H9 (cell line): ENCODE measurements around the gene INCENP. TPM values are rescaled to one million over a fixed set of nuclear protein-coding genes. Genes with fewer than 3 reads are reported as not detected.

Source experiments
- DNase-seq: peaks from one replicate; pipeline ENCODE4 v3.0.0-alpha.2; 2017
- H2AFZ ChIP-seq: one replicate; pipeline ENCODE4 v1.6.1; 2013; ENCODE audit warnings: mild to moderate bottlenecking, low read length, control low read depth, moderate library complexity
- H2AK5ac ChIP-seq: 2 replicates; pipeline ENCODE4 v1.6.1; 2013; ENCODE audit warnings: low read length, control low read depth, mixed read lengths; ENCODE audit not compliant: insufficient read length
- H2BK120ac ChIP-seq: one replicate; pipeline ENCODE4 v1.6.1; 2013; ENCODE audit warnings: low read depth, mild to moderate bottlenecking, low read length, control low read depth, inconsistent platforms; ENCODE audit not compliant: poor library complexity, severe bottlenecking
- H2BK12ac ChIP-seq: 2 replicates; pipeline ENCODE4 v1.6.1; 2013; ENCODE audit warnings: low read length, control low read depth, mixed read lengths, low read depth; ENCODE audit not compliant: insufficient read length
- H2BK15ac ChIP-seq: 2 replicates; pipeline ENCODE4 v1.6.1; 2013; ENCODE audit warnings: low read depth, low read length, control low read depth
- H2BK20ac ChIP-seq: one replicate; pipeline ENCODE4 v1.6.1; 2013; ENCODE audit warnings: low read depth, mild to moderate bottlenecking, low read length, control low read depth, inconsistent platforms; ENCODE audit not compliant: poor library complexity, severe bottlenecking
- H2BK5ac ChIP-seq: 2 replicates; pipeline ENCODE4 v1.6.1; 2013; ENCODE audit warnings: low read length, control low read depth, mixed read lengths; ENCODE audit not compliant: insufficient read length
- H3K14ac ChIP-seq: 2 replicates; pipeline ENCODE4 v1.6.1; 2013; ENCODE audit warnings: low read length, control low read depth; ENCODE audit not compliant: insufficient read depth
- H3K18ac ChIP-seq: 2 replicates; pipeline ENCODE4 v1.6.1; 2013; ENCODE audit warnings: low read depth, mild to moderate bottlenecking, mixed read lengths, low read length, control low read depth; ENCODE audit not compliant: insufficient read length
- H3K23ac ChIP-seq: 2 replicates; pipeline ENCODE4 v1.6.1; 2013; ENCODE audit warnings: low read length, control low read depth, mixed read lengths, low read depth; ENCODE audit not compliant: insufficient read length
- H3K23me2 ChIP-seq: 2 replicates; pipeline ENCODE4 v1.6.1; 2013; ENCODE audit warnings: low read depth, mild to moderate bottlenecking, mixed read lengths, low read length, control low read depth; ENCODE audit not compliant: insufficient read length, poor library complexity, severe bottlenecking
- H3K27ac ChIP-seq: 2 replicates; pipeline ENCODE4 v1.5.1; 2013; ENCODE audit warnings: low read length, control low read depth, mixed read lengths, low read depth; ENCODE audit not compliant: insufficient read length
- H3K27me3 ChIP-seq: 2 replicates; pipeline ENCODE4 v1.6.1; 2013; ENCODE audit warnings: low read length, control low read depth, inconsistent platforms; ENCODE audit not compliant: insufficient read depth
- H3K4ac ChIP-seq: 2 replicates; pipeline ENCODE4 v1.6.1; 2013; ENCODE audit warnings: low read depth, mild to moderate bottlenecking, control low read depth, inconsistent platforms, low read length, moderate library complexity
- H3K4me1 ChIP-seq: 2 replicates; pipeline ENCODE4 v1.6.1; 2013; ENCODE audit warnings: low read length, control low read depth, inconsistent platforms; ENCODE audit not compliant: insufficient read depth
- H3K4me2 ChIP-seq: 2 replicates; pipeline ENCODE4 v1.6.1; 2013; ENCODE audit warnings: low read length, control low read depth, mixed read lengths; ENCODE audit not compliant: insufficient read length, insufficient read depth
- H3K56ac ChIP-seq: 2 replicates; pipeline ENCODE4 v1.6.1; 2013; ENCODE audit warnings: low read depth, mild to moderate bottlenecking, mixed read lengths, low read length, control low read depth; ENCODE audit not compliant: insufficient read length
- H3K79me1 ChIP-seq: 2 replicates; pipeline ENCODE4 v1.6.1; 2013; ENCODE audit warnings: low read depth, mild to moderate bottlenecking, moderate library complexity, low read length, control low read depth, inconsistent platforms; ENCODE audit not compliant: insufficient read depth, poor library complexity, severe bottlenecking
- H3K79me2 ChIP-seq: 2 replicates; pipeline ENCODE4 v1.6.1; 2013; ENCODE audit warnings: low read length, control low read depth, inconsistent platforms; ENCODE audit not compliant: insufficient read depth
- H3K9ac ChIP-seq: 2 replicates; pipeline ENCODE4 v1.6.1; 2013; ENCODE audit warnings: low read length, control low read depth, mixed read lengths; ENCODE audit not compliant: insufficient read length; ENCODE audit errors: extremely low read depth
- H3K9me3 ChIP-seq: one replicate; pipeline ENCODE4 v1.6.1; 2013; ENCODE audit warnings: low read depth, low read length, inconsistent platforms; ENCODE audit not compliant: control insufficient read depth
- H3T11ph ChIP-seq: one replicate; pipeline ENCODE4 v1.6.1; 2013; ENCODE audit warnings: mild to moderate bottlenecking, low read length, control low read depth, inconsistent platforms
- H4K20me1 ChIP-seq: one replicate; pipeline ENCODE4 v1.6.1; 2013; ENCODE audit not compliant: control insufficient read depth, insufficient read length, insufficient read depth
- H4K5ac ChIP-seq: 2 replicates; pipeline ENCODE4 v1.6.1; 2013; ENCODE audit warnings: low read depth, mild to moderate bottlenecking, mixed read lengths, low read length, control low read depth; ENCODE audit not compliant: insufficient read length
- H4K8ac ChIP-seq: replicated peaks from 2 replicates; pipeline ENCODE4 v1.6.1; 2013; ENCODE audit warnings: low read length, control low read depth, mixed read lengths, low read depth; ENCODE audit not compliant: insufficient read length
- H4K91ac ChIP-seq: 2 replicates; pipeline ENCODE4 v1.6.1; 2013; ENCODE audit warnings: low read depth, mild to moderate bottlenecking, moderate library complexity, mixed read lengths, low read length, control low read depth; ENCODE audit not compliant: insufficient read length
- H3K27ac Mint-ChIP-seq, 3 experiments: 2 replicates in 2 of 3; 3 replicates in 1 of 3; pipeline ENCODE4 v1.8.0; 2020 to 2021; ENCODE audit warnings: mixed read lengths in 3 of 3, mild to moderate bottlenecking in 1 of 3, moderate library complexity in 1 of 3
- H3K27me3 Mint-ChIP-seq: 2 replicates; pipeline ENCODE4 v1.8.0; 2021; ENCODE audit warnings: low read depth, mild to moderate bottlenecking, moderate library complexity, mixed read lengths
- H3K36me3 Mint-ChIP-seq, 3 experiments: 2 replicates in 2 of 3; 3 replicates in 1 of 3; pipeline ENCODE4 v1.8.0; 2020 to 2021; ENCODE audit warnings: low read depth in 3 of 3, mixed read lengths in 3 of 3; ENCODE audit not compliant: insufficient read depth in 1 of 3
- H3K4me1 Mint-ChIP-seq, 2 experiments: 2 replicates each; pipeline ENCODE4 v1.8.0; 2020; ENCODE audit warnings: mixed read lengths in 2 of 2
- H3K4me3 Mint-ChIP-seq, 2 experiments: 2 replicates in 1 of 2; 3 replicates in 1 of 2; pipeline ENCODE4 v1.8.0; 2020 to 2021; ENCODE audit warnings: mild to moderate bottlenecking in 2 of 2, mixed read lengths in 2 of 2, moderate library complexity in 1 of 2
- H3K9me3 Mint-ChIP-seq, 2 experiments: 2 replicates in 1 of 2; 3 replicates in 1 of 2; pipeline ENCODE4 v1.8.0; 2020; ENCODE audit warnings: mild to moderate bottlenecking in 2 of 2, mixed read lengths in 2 of 2, moderate library complexity in 1 of 2
- CTCF ChIP-seq: fragments of 200-600 bp; sonication (generic); conservative IDR thresholded peaks from 3 replicates; pipeline ENCODE4 v1.8.0; 2021; ENCODE audit warnings: antibody characterized with exemption, mild to moderate bottlenecking
- WGBS: extraction: QIAGEN DNeasy Blood & Tissue Kit; methylation state at CpG from one replicate; pipeline ENCODE4 v1.1.7; 2013; ENCODE audit warnings: missing lambda C conversion rate, low lambda C conversion rate, mixed read lengths; ENCODE audit not compliant: insufficient read length; ENCODE audit errors: extremely low coverage; 5-methylcytosine and 5-hydroxymethylcytosine counted together
- total RNA-seq: library from RNA; stranded (reverse); gene quantifications from 2 replicates; pipeline ENCODE4 v1.2.1, GENCODE V29; 2021

INCENP gene
- total RNA-seq, 1 experiment from 2014 or later: 99.9 TPM

- Mint-ChIP-seq H3K4me1 (peaks cover 30 to 36% of the 10 kb centered on the region in 2 experiments), H3K36me3 (peaks cover 0 to 9% (median 0%) of the 10 kb centered on the region in 3 experiments; a peak in 2 of 7 replicates), H3K27me3 (peaks cover 11% of the 10 kb centered on the region), H3K27ac (peak overlapping the region in 1 of 3 experiments; percentile 24; a peak in 1 of 7 replicates), H3K9me3 (peaks cover 3 to 9% of the 10 kb centered on the region in 2 experiments), H3K4me3 (no peak overlapping the region)
- DNase-seq: no peak
- H3K23me2 ChIP-seq: no peaks in the 10 kb centered on the region
- no peak overlapping the region for H3K23ac ChIP-seq
- no peak overlapping the region for H2BK20ac ChIP-seq
- no peaks in the 10 kb centered on the region for H3K27me3 ChIP-seq
- no peak for TF ChIP-seq CTCF
- H2BK120ac ChIP-seq: no peak overlapping the region
- H2BK5ac ChIP-seq: no peak overlapping the region
- no peak overlapping the region for H3K18ac ChIP-seq
- no peaks in the 10 kb centered on the region for H3K79me2 ChIP-seq
- H3K9me3 ChIP-seq: no peaks in the 10 kb centered on the region
- H4K20me1 ChIP-seq: no peaks in the 10 kb centered on the region
- no peak overlapping the region for H3K4me2 ChIP-seq
- H3K79me1 ChIP-seq: no peaks in the 10 kb centered on the region
- H2BK12ac ChIP-seq: no peak overlapping the region
- WGBS: no CpG with 5 or more reads among the region's 11 CpGs
- H4K5ac ChIP-seq: no peak overlapping the region
- no peak overlapping the region for H3K9ac ChIP-seq
- H2AFZ ChIP-seq: no peak overlapping the region
- H3T11ph ChIP-seq: no peak overlapping the region
- no peak overlapping the region for H4K91ac ChIP-seq
- H2AK5ac ChIP-seq: no peak overlapping the region
- H4K8ac ChIP-seq: no peak overlapping the region
- H3K4ac ChIP-seq: no peak overlapping the region
- no peak overlapping the region for H3K56ac ChIP-seq
- no peaks in the 10 kb centered on the region; the same call in none of the 2 replicates for H3K4me1 ChIP-seq
- H2BK15ac ChIP-seq: no peak overlapping the region
- H3K14ac ChIP-seq: no peak overlapping the region
- no peak overlapping the region for H3K27ac ChIP-seq
Measured at GRCh38 chr11:62104816-62105653, 18.8 kb upstream of the INCENP start.
